HG03280 (cell line): ENCODE measurements around the gene UXT.
"Not testable (repeated sequence)": the region's sequence is repeated elsewhere in the genome, so short reads cannot be mapped to it uniquely, and the experiment has no call there.

ENCODE experiments used
- ATAC-seq: cut with Tn5 transposase; IDR thresholded peaks from one replicate; pipeline ENCODE4 v1.9.1; 2021; ENCODE audit warnings: mild to moderate bottlenecking, moderate library complexity; ENCODE audit not compliant: unreplicated experiment

Gene UXT

DNA sequence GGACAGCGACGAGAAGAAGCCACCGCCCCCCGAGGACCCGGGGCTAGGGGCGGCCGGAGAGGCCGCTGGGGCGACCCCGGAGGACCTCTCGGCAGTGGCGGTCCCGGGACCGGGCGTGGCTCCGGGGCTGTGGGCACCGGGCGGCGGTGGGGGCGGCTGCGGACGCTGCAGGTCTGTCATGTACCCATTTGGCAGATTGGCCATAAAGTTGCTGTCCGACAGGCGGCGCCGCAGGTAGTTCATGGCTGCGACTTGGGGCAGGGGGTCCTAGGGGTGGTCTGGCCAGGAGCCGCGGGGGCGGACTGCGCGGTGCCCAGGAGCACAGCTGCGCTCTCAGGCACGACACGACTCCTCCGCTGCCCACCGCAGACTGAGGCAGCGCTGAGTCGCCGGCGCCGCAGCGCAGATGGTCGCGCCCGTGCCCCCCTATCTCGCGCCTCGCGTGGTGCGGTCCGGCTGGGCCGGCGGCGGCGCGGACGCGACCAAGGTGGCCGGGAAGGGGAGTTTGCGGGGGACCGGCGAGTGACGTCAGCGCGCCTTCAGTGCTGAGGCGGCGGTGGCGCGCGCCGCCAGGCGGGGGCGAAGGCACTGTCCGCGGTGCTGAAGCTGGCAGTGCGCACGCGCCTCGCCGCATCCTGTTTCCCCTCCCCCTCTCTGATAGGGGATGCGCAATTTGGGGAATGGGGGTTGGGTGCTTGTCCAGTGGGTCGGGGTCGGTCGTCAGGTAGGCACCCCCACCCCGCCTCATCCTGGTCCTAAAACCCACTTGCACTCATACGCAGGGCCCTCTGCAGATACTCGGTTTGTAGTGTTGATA lies 39.3 kb downstream of the UXT start, which contains the start of gene SYN1:
Gene SYN1, minus strand, starts transcription at position 372 of the 817 bp plus-strand sequence. Its CDS starts 129 bp downstream, at position 243.
- peak; percentile 87 for ATAC-seq

DNA sequence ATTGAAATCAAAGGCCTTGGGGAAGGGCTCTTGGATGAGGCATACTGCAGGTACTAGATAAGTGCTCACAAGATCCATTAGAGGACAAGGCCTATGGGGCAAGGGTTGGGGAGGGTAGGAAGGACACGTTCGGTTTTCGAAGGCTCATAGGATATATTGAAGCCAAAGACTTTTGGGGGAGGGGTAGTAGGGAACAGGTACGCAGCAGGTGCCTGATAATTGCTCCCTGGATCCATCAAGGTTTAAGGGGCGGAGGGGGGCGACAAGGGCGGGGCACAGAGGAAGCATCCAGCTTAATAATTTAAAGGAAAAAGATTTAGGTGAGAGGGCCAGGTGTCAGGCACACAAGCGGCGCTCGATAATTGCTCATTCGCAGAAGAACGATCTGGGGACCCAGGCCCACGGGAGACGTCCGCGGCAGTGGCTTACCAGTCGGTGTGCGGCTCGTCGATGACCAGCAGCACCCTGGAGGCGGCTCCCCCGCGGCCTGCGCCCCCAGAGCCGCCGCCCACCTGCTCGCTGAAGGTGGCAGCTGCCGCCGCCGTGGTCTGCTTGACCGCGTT lies 40.0 kb downstream of the UXT start:
- no peak for ATAC-seq

DNA sequence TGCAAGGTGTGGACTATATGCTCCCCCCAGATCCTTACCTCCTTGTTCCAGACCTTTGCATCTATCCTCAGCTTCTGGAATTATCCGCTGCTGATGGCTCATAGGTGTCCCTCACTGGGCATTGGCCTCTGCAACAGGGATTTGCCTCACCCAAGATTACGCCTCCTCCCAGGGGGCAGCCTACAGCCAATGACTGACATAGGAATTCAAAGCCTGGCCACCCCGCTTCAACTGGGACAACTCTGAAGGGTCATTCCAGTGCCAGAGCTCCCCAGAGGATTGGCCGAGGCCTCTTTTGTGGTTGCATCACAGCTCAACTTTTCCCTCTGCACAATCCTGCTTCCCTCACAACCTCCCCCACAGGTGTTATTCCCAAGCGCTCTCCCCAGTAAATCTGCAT lies 44.4 kb downstream of the UXT start:
- no peak for ATAC-seq

DNA sequence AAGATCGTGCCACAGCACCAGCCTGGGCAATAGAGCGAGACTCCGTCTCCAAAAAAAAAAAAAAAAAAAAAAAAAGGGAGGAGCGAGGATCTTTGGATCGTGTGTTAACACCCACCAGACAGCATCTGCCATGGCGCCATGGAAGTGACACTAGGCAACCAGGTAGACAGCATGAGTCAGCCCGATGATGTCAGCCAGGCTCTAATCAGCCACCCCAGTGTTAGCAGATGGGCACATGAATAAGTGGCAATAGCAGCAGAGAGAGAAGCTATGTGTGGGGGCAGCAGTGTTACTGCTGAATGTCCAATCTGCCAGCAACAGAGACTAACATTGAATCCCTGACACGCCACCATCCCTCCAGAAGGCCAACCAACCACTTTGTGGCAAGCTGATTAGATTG lies 45.9 kb downstream of the UXT start:
- no peak for ATAC-seq

DNA sequence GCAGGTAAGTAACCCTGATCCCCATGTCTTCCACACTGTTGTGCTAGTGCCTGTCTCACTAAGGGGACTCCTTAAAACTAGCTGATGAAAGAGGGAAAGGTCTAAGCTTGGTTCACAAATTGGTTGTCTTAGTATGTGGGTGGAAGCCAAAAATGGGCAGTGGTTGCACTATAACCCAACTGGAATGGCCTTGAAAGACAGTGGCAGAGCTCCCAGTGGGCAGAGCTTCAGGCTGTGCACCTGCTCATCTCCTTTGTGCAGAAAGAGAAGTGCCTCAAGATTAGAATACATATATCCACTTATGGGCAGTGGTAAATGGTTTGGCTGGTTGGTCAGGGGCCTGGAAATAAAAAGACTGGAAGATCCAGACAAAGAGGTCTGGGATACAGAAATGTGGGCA lies 46.6 kb downstream of the UXT start:
- ATAC-seq: no peak

DNA sequence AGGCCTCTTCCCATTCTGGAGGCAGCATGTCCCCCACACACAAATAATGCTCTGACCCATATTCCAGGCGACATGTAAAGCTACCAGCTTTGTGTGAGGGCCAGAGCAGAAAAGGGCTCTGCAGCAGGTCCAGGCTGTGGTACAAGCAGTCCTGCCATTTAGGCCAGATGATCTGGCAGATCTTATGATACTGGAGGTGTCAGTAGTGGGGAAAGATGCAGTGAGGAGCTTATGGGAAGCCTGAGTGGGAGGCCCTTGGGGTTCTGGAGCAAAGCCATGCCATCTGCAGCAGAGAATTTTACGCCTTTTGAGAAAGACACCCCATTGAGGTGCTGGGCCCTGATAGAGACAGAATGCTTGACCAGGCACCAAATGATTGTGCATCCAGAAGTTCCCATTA lies 47.1 kb downstream of the UXT start:
- no peak for ATAC-seq

DNA sequence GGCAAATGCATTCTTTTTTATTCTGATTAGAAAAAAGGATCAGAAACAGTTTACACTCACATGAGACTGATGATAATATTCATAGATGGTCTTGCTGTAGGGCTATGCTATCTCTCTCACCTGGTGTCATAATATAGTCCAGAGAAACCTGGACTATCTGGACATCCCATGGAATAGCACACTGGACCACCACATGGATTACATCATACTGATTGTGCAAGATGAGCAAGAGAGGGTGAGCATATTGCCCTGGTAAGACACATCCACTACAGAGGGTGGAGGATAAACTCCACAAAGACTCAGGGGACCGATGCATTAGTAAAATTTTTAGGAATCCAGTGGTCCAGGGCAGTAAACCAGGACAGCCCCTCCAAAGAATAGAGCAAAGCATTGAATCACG lies 47.5 kb downstream of the UXT start:
- ATAC-seq: no peak

DNA sequence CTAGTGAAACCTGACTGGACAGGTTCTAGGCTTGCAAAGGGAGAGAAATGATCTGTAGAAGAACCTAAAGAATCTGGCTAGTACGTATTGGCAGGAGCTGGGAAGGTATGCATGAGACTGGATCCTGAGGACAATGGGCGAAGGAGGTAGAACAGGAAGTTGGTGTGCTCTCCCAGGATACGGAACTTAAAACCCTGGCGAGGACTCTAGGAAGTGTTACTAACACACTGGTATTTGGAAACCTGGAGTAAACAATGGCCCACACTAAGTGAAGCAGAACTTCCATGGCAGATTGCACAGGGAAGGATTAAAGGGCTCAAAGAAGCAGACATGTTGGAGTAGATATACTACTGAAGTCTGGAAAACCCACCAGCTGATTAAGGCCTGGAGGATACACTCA lies 48.5 kb downstream of the UXT start:
- no peak for ATAC-seq

DNA sequence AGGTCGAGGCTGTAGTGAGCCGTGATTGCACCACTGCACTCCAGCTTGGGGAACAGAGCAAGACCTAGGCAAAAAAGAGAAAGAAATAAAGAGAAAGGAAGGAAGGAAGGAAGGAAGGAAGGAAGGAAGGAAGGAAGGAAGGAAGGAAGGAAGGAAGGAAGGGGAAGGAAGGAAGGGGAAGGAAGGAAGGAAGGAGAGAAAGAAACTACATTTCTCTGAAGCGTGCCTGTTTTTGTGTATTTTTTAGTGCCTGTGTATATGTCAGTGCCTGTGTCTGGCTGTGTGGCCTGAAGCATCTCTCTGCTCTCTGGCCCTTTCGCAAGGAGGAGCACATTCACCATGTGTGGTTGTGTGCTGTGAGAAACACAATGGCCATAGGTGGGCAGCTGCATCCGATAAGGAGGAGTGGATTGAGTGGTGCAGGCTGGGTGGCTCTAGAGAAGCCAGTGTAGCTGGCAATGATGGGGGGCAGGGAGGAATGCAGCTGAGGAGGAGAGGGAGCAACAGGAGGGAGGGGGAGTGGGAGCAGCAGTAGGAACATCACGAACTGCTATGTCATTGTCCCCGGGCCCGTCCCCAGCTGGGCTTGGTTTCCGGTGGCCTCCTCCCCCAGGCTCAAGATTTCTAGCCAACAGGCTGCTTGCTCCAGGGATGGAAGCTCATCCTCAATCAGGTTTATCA lies 50.7 kb downstream of the UXT start:
- ATAC-seq: no peak

DNA sequence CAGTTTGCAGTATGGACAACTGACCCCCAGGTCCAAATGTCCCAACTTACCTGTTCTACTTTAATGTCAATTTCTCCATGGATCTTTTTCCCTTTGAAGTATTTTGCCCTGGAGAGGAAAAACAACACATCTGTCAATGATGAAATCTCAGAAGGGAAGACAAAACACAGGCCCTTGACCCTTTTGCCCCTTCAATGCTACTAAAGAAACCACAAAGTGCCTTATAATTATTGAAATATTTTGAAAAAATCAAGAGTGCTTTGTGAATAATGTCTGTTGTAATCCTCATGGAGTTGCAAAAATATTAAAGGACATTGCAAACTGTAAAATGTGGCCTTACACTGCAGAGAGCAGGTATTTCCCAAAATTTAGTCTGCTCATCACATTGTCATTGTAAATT lies 51.9 kb downstream of the UXT start:
- ATAC-seq: no peak

DNA sequence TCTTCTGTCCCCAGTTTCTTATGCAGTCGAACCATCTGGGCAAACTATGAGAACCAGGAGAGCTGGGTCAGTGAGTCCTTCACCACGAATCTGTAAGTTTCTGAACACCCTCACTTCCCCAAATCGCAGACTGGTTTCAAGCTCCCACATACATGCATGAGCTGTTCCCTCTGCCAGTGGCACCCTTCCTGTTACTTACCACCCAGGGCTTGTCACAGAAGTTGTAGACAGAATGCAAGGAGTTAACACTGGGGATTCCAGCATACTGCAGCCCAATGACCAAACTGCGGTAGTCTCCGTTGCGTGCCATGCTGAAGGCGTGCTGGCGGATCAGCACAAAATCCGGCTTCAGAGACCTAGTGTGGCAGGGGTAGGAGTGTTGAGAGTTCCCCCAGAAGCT lies 54.0 kb downstream of the UXT start:
- ATAC-seq: no peak

DNA sequence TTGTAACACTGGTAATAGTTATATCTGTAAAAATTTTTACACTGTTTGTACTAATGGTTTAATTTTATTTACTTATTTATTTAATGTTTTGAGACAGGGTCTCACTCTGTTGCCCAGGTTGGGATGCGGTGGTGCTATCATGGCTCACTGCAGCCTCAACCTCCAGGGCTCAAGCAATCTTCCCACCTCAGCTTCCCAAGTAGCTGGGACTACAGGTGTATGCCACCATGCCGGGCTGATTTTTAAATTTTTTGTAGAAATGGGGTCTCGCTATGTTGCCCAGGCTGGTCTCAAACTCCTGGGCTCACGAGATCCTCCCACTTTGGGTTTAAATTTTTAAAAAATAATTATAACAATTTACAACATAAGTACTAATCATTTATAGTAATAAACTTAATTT lies 55.9 kb downstream of the UXT start:
- ATAC-seq: not testable (repeated sequence)
